ENCODE data around the gene CD84.

GRCh38 chr1:160503087-160503486 lies 76.2 kb downstream of the CD84 start:
- no peak for TF ChIP-seq CTCF (IDR thresholded peaks at IDR 0.05; ENCODE audit: borderline replicate concordance, extremely low read depth, low read length, poor library complexity, severe bottlenecking)
- no peak for TF ChIP-seq EZH2 (IDR thresholded peaks at IDR 0.05; ENCODE audit: borderline replicate concordance, low read depth, low read length, severe bottlenecking)
